IMR-90 (cell line): ENCODE data around the gene PDCD6IP. TPM values are rescaled to one million over a fixed set of nuclear protein-coding genes. Genes with fewer than 3 reads are reported as not detected.

ENCODE experiments used
- ATAC-seq: fragments of 200-7000 bp; cut with Tn5 transposase; 2 replicates; pipeline ENCODE4 v1.9.1; 2020; ENCODE audit warnings: low read depth, mild to moderate bottlenecking, moderate library complexity
- BruUV-seq: library from RNA; stranded (reverse); fragments of 400-500 nt; replicated peaks from 2 replicates; lab custom pipeline; 2021; lab: Mats Ljungman, UMichigan
- CTCF ChIA-PET: fragments of 300-600 bp; formaldehyde crosslinking; extraction: SDS; loops from one replicate; lab custom pipeline; 2021; ENCODE audit warnings: antibody characterized with exemption; lab: Yijun Ruan, JAX
- POLR2A ChIA-PET: fragments of 300-600 bp; sonication (Branson Sonifier 250); formaldehyde crosslinking; loops from one replicate; lab custom pipeline; 2022; ENCODE audit warnings: antibody characterized with exemption; ENCODE audit not compliant: unreplicated experiment; lab: Charles Lee
- DNase-seq: peaks from one replicate; pipeline ENCODE4 v3.0.0; 2013
- H2AFZ ChIP-seq: replicated peaks from 2 replicates; pipeline ENCODE3; 2013; ENCODE audit warnings: low read length, mild to moderate bottlenecking; ENCODE audit not compliant: poor library complexity
- H2AK5ac ChIP-seq: 2 replicates; pipeline ENCODE4 v1.6.1; 2013; ENCODE audit warnings: low read depth, low read length, inconsistent platforms
- H2AK9ac ChIP-seq: replicated peaks from 2 replicates; pipeline ENCODE3; 2013; ENCODE audit warnings: mild to moderate bottlenecking, low read depth, low read length, moderate library complexity; ENCODE audit not compliant: poor library complexity
- H2BK120ac ChIP-seq: 2 replicates; pipeline ENCODE4 v1.6.1; 2013; ENCODE audit warnings: low read depth, low read length, inconsistent platforms
- H2BK15ac ChIP-seq: 3 replicates; pipeline ENCODE4 v1.6.1; 2013; ENCODE audit warnings: low read depth, low read length, inconsistent platforms
- H2BK20ac ChIP-seq: 2 replicates; pipeline ENCODE4 v1.6.1; 2013; ENCODE audit warnings: low read depth, mild to moderate bottlenecking, inconsistent platforms, low read length, moderate library complexity
- H2BK5ac ChIP-seq: 2 replicates; pipeline ENCODE4 v1.6.1; 2013; ENCODE audit warnings: mild to moderate bottlenecking, low read depth, low read length, inconsistent platforms; ENCODE audit not compliant: poor library complexity, severe bottlenecking
- H3K14ac ChIP-seq: replicated peaks from 2 replicates; pipeline ENCODE4 v1.6.1; 2013; ENCODE audit warnings: low read depth, low read length, inconsistent platforms
- H3K18ac ChIP-seq: 2 replicates; pipeline ENCODE4 v1.6.1; 2013; ENCODE audit warnings: low read depth, low read length, control low read depth
- H3K23ac ChIP-seq: 2 replicates; pipeline ENCODE4 v1.6.1; 2013; ENCODE audit warnings: low read depth, low read length, inconsistent platforms
- H3K27ac ChIP-seq: 2 replicates; pipeline ENCODE4 v1.5.1; 2013; ENCODE audit warnings: mild to moderate bottlenecking, control low read depth, low read length; ENCODE audit not compliant: insufficient read depth
- H3K27me3 ChIP-seq: 2 replicates; pipeline ENCODE4 v1.6.1; 2013; ENCODE audit warnings: low read length; ENCODE audit not compliant: control insufficient read depth, insufficient read depth
- H3K36me3 ChIP-seq: 2 replicates; pipeline ENCODE4 v1.6.1; 2013; ENCODE audit warnings: low read length, mixed read lengths; ENCODE audit not compliant: control insufficient read depth, insufficient read depth
- H3K4ac ChIP-seq: 2 replicates; pipeline ENCODE4 v1.6.1; 2013; ENCODE audit warnings: low read depth, low read length, inconsistent platforms
- H3K4me1 ChIP-seq: 2 replicates; pipeline ENCODE4 v1.6.1; 2013; ENCODE audit warnings: low read length, mixed read lengths; ENCODE audit not compliant: control insufficient read depth, insufficient read depth
- H3K4me2 ChIP-seq: 2 replicates; pipeline ENCODE4 v1.6.1; 2013; ENCODE audit warnings: low read depth, mild to moderate bottlenecking, control low read depth, low read length, moderate library complexity
- H3K4me3 ChIP-seq: 2 replicates; pipeline ENCODE4 v1.5.1; 2013; ENCODE audit warnings: low read depth, mild to moderate bottlenecking, control low read depth, low read length, moderate library complexity; ENCODE audit not compliant: insufficient read depth
- H3K56ac ChIP-seq: 2 replicates; pipeline ENCODE4 v1.6.1; 2013; ENCODE audit warnings: low read length, inconsistent platforms; ENCODE audit not compliant: insufficient read depth; ENCODE audit errors: extremely low read depth
- H3K79me1 ChIP-seq, 2 experiments: 2 replicates each; pipeline ENCODE4 v1.6.1; 2013; ENCODE audit warnings: low read length in 2 of 2, inconsistent platforms in 1 of 2, low read depth in 1 of 2
- H3K9ac ChIP-seq: 2 replicates; pipeline ENCODE4 v1.6.1; 2013; ENCODE audit warnings: low read depth, low read length, control low read depth
- H3K9me1 ChIP-seq: 2 replicates; pipeline ENCODE4 v1.6.1; 2013; ENCODE audit warnings: low read length, inconsistent platforms; ENCODE audit not compliant: insufficient read depth
- H3K9me3 ChIP-seq: 2 replicates; pipeline ENCODE4 v1.6.1; 2013; ENCODE audit warnings: low read length; ENCODE audit not compliant: control insufficient read depth, insufficient read depth
- H4K20me1 ChIP-seq: 2 replicates; pipeline ENCODE4 v1.6.1; 2013; ENCODE audit warnings: low read length, inconsistent platforms; ENCODE audit not compliant: insufficient read depth
- H4K5ac ChIP-seq: 2 replicates; pipeline ENCODE4 v1.6.1; 2013; ENCODE audit warnings: mild to moderate bottlenecking, low read depth, low read length, control low read depth
- H4K8ac ChIP-seq, 2 experiments: 2 replicates each; pipeline ENCODE4 v1.6.1; 2013; ENCODE audit warnings: low read depth in 2 of 2, low read length in 2 of 2, control low read depth in 1 of 2, inconsistent platforms in 1 of 2
- H4K91ac ChIP-seq: 2 replicates; pipeline ENCODE4 v1.6.1; 2013; ENCODE audit warnings: low read depth, low read length, inconsistent platforms; ENCODE audit not compliant: insufficient read depth
- BHLHE40 ChIP-seq: fragments of 150-350 bp; IDR thresholded peaks from 2 replicates; pipeline ENCODE4 v1.6.1; 2016; ENCODE audit warnings: mild to moderate bottlenecking, low read depth, low read length
- CEBPB ChIP-seq: IDR thresholded peaks from 2 replicates; pipeline ENCODE4 v1.6.1; 2012; ENCODE audit warnings: low read depth, low read length, improper control_type of control experiment
- CTCF ChIP-seq: conservative IDR thresholded peaks from 2 replicates; pipeline ENCODE4 v1.5.1; 2012; ENCODE audit warnings: mild to moderate bottlenecking, low read depth, low read length, improper control_type of control experiment
- ELK1 ChIP-seq: fragments of 150-350 bp; IDR thresholded peaks from 2 replicates; pipeline ENCODE4 v1.6.1; 2016; ENCODE audit warnings: low read depth, mild to moderate bottlenecking, low read length, moderate library complexity, borderline replicate concordance
- FOS ChIP-seq: fragments of 150-350 bp; IDR thresholded peaks from 2 replicates; pipeline ENCODE4 v1.6.1; 2016; ENCODE audit warnings: low read depth, low read length
- NFE2L2 ChIP-seq: fragments of 150-350 bp; IDR thresholded peaks from 2 replicates; pipeline ENCODE4 v1.6.1; 2016; ENCODE audit warnings: low read depth, mild to moderate bottlenecking, low read length
- POLR2A ChIP-seq: IDR thresholded peaks from 2 replicates; pipeline ENCODE4 v1.6.1; 2012; ENCODE audit warnings: mild to moderate bottlenecking, low read depth, low read length
- RAD21 ChIP-seq: IDR thresholded peaks from 2 replicates; pipeline ENCODE4 v1.6.1; 2012; ENCODE audit warnings: low read length, improper control_type of control experiment
- RCOR1 ChIP-seq: IDR thresholded peaks from 2 replicates; pipeline ENCODE4 v1.6.1; 2012; ENCODE audit warnings: mild to moderate bottlenecking, low read length, improper control_type of control experiment; ENCODE audit not compliant: insufficient replicate concordance
- SMC3 ChIP-seq: fragments of 150-350 bp; IDR thresholded peaks from 2 replicates; pipeline ENCODE4 v1.6.1; 2016; ENCODE audit warnings: low read depth, mild to moderate bottlenecking, antibody characterized with exemption, low read length, moderate library complexity
- WGBS, 2 experiments: methylation state at CpG; one replicate each; pipeline versions ENCODE4 v1.1.5 to v1.1.7; 2013; ENCODE audit warnings: missing lambda C conversion rate in 2 of 2; ENCODE audit not compliant: insufficient read length in 1 of 2; ENCODE audit errors: extremely low coverage in 2 of 2; 5-methylcytosine and 5-hydroxymethylcytosine counted together
- dilution Hi-C: fragments of 300-500 bp; cut with HindIII; formaldehyde crosslinking; loops from one replicate; pipeline ENCODE4 v1.14.3; 2018; ENCODE audit warnings: low sequenced_read_pairs; ENCODE audit not compliant: unreplicated experiment
- in situ Hi-C: fragments of 300-500 bp; cut with MboI; formaldehyde crosslinking; loops from 3 replicates; pipeline ENCODE4 v1.14.3; 2019; ENCODE audit warnings: low sequenced_read_pairs, inconsistent platforms, mixed read lengths
- intact Hi-C: fragments of 100-400 bp; cut with micrococcal nuclease; formaldehyde crosslinking; loops from 2 replicates; pipeline ENCODE4 v1.10.0; 2022
- polyA plus RNA-seq, 3 experiments: library from polyadenylated mRNA; depleted of rRNA; stranded (reverse); fragments of >200 nt; gene quantifications; 2 replicates each; pipeline ENCODE4 v1.2.3, GENCODE V29; 2012; ENCODE audit warnings: low replicate concordance in 1 of 3
- total RNA-seq: library from RNA; depleted of rRNA; stranded (reverse); fragments of >200 nt; gene quantifications from 2 replicates; pipeline ENCODE4 v1.2.3, GENCODE V29; 2012

The PDCD6IP gene
- total and polyA plus RNA-seq, 2 of the 4 experiments (the other 2 are of a cell fraction), result 68.1 to 78.3 TPM

GRCh38 chr3:33883538-33883950, 85.1 kb downstream of the PDCD6IP start:
- no peak overlapping the region for H3K4ac ChIP-seq
- H3K36me3 ChIP-seq, result no peaks in the 10 kb centered on the region
- no peak overlapping the region for H2BK5ac ChIP-seq
- H3K14ac ChIP-seq, result no peak overlapping the region
- H2AFZ ChIP-seq, result peak overlapping the region; percentile 76
- H2BK120ac ChIP-seq, result no peak overlapping the region
- dilution Hi-C loops, result no loop called here
- WGBS, 2 experiments, result no CpG with 5 or more reads among the region's 6 CpGs
- H2BK15ac ChIP-seq, result no peak overlapping the region
- peak overlapping the region; percentile 61; the same call in 1 of the 2 replicates for H3K9ac ChIP-seq
- no peak overlapping the region for H3K27ac ChIP-seq
- no peak for TF ChIP-seq NFE2L2
- peak; percentile 68 for TF ChIP-seq SMC3
- TF ChIP-seq CTCF, result peak; percentile 86
- TF ChIP-seq FOS, result no peak
- peak; percentile 79 for TF ChIP-seq RAD21
- TF ChIP-seq CEBPB, result peak; percentile 87
- TF ChIP-seq POLR2A, result no peak
- no peak for TF ChIP-seq ELK1
- TF ChIP-seq BHLHE40, result no peak
- TF ChIP-seq RCOR1, result no peak
- H4K91ac ChIP-seq, result no peak overlapping the region
- no peaks in the 10 kb centered on the region for H3K79me1 ChIP-seq
- peaks cover 3% of the 10 kb centered on the region; the same call in 1 of the 2 replicates for H3K4me1 ChIP-seq
- no peaks in the 10 kb centered on the region for H3K9me1 ChIP-seq
- DNase-seq (peak; percentile 49), ATAC-seq (peak; percentile 63)
- ChIA-PET CTCF (interaction anchor here (0.5 to 1.9 kb wide), 10 partner anchors 9 to 1068 kb away, joined by 3 to 8 read pairs (median 4); no protein-coding TSS in a partner anchor), POLR2A (no interaction called here)
- no peak overlapping the region for H2BK20ac ChIP-seq
- no peak overlapping the region for H3K18ac ChIP-seq
- no peak overlapping the region for H4K5ac ChIP-seq
- H3K23ac ChIP-seq, result no peak overlapping the region
- BruUV-seq, result no TSS peak
- no peaks in the 10 kb centered on the region for H4K20me1 ChIP-seq
- H3K4me2 ChIP-seq, result peak overlapping the region; percentile 84
- in situ Hi-C loops, result no loop called here
- no peak overlapping the region for H3K56ac ChIP-seq
- H3K4me3 ChIP-seq, result no peak overlapping the region
- H2AK5ac ChIP-seq, result no peak overlapping the region
- H3K9me3 ChIP-seq, result no peaks in the 10 kb centered on the region
- H2AK9ac ChIP-seq, result no peak overlapping the region
- intact Hi-C loops, result loop anchor here (1.0 to 5.0 kb wide), 4 partner anchors 99 to 800 kb away; no protein-coding TSS in a partner anchor
- H4K8ac ChIP-seq, result no peak overlapping the region
- H3K27me3 ChIP-seq, result peaks cover 5% of the 10 kb centered on the region; the same call in 1 of the 2 replicates
